Thyroid gland (tissue), 4 donors: ENCODE results near the gene TMEM107.

Experiments used
- CTCF ChIP-seq, 6 experiments: fragments of 200-600 bp in 3 of 6; fragments of 450-650 bp in 3 of 6; sonication (generic) in 3 of 6; IDR thresholded peaks; one replicate each; pipeline ENCODE4 v1.5.1; 2016 to 2019; ENCODE audit warnings: antibody characterized with exemption in 6 of 6, mild to moderate bottlenecking in 2 of 6, inconsistent platforms in 1 of 6, moderate library complexity in 1 of 6
- POLR2A ChIP-seq, 2 donors: fragments of 450-650 bp; IDR thresholded peaks; one replicate each; pipeline ENCODE4 v1.6.1; 2017; ENCODE audit warnings: antibody characterized with exemption in 2 of 2, mild to moderate bottlenecking in 2 of 2, moderate library complexity in 1 of 2

GRCh38 chr17:8128125-8128784 lies 47.9 kb downstream of the TMEM107 start:
- TF ChIP-seq POLR2A (IDR thresholded peaks at IDR 0.05) (no peak), CTCF (IDR thresholded peaks at IDR 0.05) (no peak)
